DOHH2 (cell line): Measurements from ENCODE around the gene EYA4.

ENCODE experiments used
- CTCF ChIP-seq: fragments of 200-600 bp; sonication (generic); IDR thresholded peaks from one replicate; pipeline ENCODE4 v1.5.1; 2014; ENCODE audit warnings: antibody characterized with exemption, mild to moderate bottlenecking, low read depth, low read length; ENCODE audit not compliant: poor library complexity, severe bottlenecking
- EZH2phosphoT487 ChIP-seq: fragments of 200-600 bp; sonication (generic); IDR thresholded peaks from 2 replicates; pipeline ENCODE4 v1.6.1; 2017; ENCODE audit warnings: borderline replicate concordance, mild to moderate bottlenecking, antibody characterized with exemption, low read length, moderate library complexity, mixed read lengths

DNA sequence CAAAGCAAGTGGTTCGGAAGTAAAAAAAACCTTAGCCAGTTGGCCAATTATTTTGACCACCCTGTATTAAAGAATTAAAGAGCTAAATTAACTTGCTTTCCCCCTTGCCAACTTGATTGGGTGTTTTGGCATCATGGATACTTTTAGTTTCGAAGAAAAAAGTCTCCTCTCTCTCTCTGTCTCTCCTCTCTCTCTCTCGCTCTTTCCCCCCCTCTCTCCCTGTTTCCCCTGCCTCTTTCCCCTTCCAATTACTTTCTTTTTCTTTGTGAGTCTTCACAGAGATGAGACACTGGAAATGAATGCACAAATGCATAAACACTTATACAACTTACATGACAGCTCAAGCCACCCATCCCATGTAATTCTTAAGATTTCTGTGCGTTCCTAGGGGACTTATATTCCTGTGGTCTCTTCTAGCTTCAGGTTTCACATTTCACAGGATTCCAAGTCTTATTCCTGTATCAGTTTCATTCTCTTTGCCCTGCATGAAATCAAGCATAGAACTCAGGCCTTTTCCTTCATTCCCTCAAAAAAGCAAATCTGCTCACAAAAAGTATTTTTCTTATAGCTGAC, 32.9 kb upstream of the EYA4 start:
- no peak for TF ChIP-seq CTCF
- TF ChIP-seq EZH2phosphoT487 = no peak
